ENCODE measurements around the gene PDCL2.
"Not testable (repeated sequence)": the region's sequence is repeated elsewhere in the genome, so short reads cannot be mapped to it uniquely, and the experiment has no call there.

The PDCL2 gene

GRCh38 chr4:55598641-55599040 is 6.6 kb upstream of the PDCL2 start:
- in situ Hi-C loops (cut with MboI; ENCODE audit: low sequenced_read_pairs), result no loop called here

GRCh38 chr4:55588160-55588559 is 3.9 kb downstream of the PDCL2 start:
- in situ Hi-C loops (cut with MboI; ENCODE audit: low sequenced_read_pairs), result no loop called here

GRCh38 chr4:55582773-55583172 is 9.3 kb downstream of the PDCL2 start:
- in situ Hi-C loops (cut with MboI; ENCODE audit: low sequenced_read_pairs), result not testable (repeated sequence)

GRCh38 chr4:55578341-55579010 is 13.6 kb downstream of the PDCL2 start:
- in situ Hi-C loops (cut with MboI; ENCODE audit: low sequenced_read_pairs), result no loop called here

- in situ Hi-C loops (cut with MboI; ENCODE audit: low sequenced_read_pairs), result no loop called here
Measured at GRCh38 chr4:55575513-55575912, 16.5 kb downstream of the PDCL2 start.

GRCh38 chr4:55574252-55574651 is 17.8 kb downstream of the PDCL2 start:
- in situ Hi-C loops (cut with MboI; ENCODE audit: low sequenced_read_pairs), result no loop called here

GRCh38 chr4:55571806-55572205 is 20.2 kb downstream of the PDCL2 start:
- in situ Hi-C loops (cut with MboI; ENCODE audit: low sequenced_read_pairs), result no loop called here

GRCh38 chr4:55568905-55569504 is 23.0 kb downstream of the PDCL2 start:
- in situ Hi-C loops (cut with MboI; ENCODE audit: low sequenced_read_pairs), result no loop called here

- in situ Hi-C loops (cut with MboI; ENCODE audit: low sequenced_read_pairs), result no loop called here
Measured at GRCh38 chr4:55561889-55562288, 30.2 kb downstream of the PDCL2 start.

GRCh38 chr4:55560096-55560495 is 31.9 kb downstream of the PDCL2 start:
- in situ Hi-C loops (cut with MboI; ENCODE audit: low sequenced_read_pairs), result no loop called here

GRCh38 chr4:55554453-55555030 is 37.5 kb downstream of the PDCL2 start:
- in situ Hi-C loops (cut with MboI; ENCODE audit: low sequenced_read_pairs), result no loop called here

GRCh38 chr4:55553441-55554201 is 38.4 kb downstream of the PDCL2 start:
- in situ Hi-C loops (cut with MboI; ENCODE audit: low sequenced_read_pairs), result no loop called here

- in situ Hi-C loops (cut with MboI; ENCODE audit: low sequenced_read_pairs), result not testable (repeated sequence)
Measured at GRCh38 chr4:55551964-55552363, 40.1 kb downstream of the PDCL2 start.

- in situ Hi-C loops (cut with MboI; ENCODE audit: low sequenced_read_pairs), result no loop called here
Measured at GRCh38 chr4:55549888-55550287, 42.2 kb downstream of the PDCL2 start.

GRCh38 chr4:55547918-55548317 is 44.1 kb downstream of the PDCL2 start:
- in situ Hi-C loops (cut with MboI; ENCODE audit: low sequenced_read_pairs), result no loop called here

GRCh38 chr4:55547466-55547770 is 44.6 kb downstream of the PDCL2 start:
- in situ Hi-C loops (cut with MboI; ENCODE audit: low sequenced_read_pairs), result no loop called here

- in situ Hi-C loops (cut with MboI; ENCODE audit: low sequenced_read_pairs), result no loop called here
Measured at GRCh38 chr4:55546756-55547465, 45.1 kb downstream of the PDCL2 start, which contains the start of gene CLOCK. Gene CLOCK (minus strand): TSS chr4:55546909. CDS start chr4:55482785, 64,124 bp downstream.

GRCh38 chr4:55546506-55546755 is 45.6 kb downstream of the PDCL2 start:
- in situ Hi-C loops (cut with MboI; ENCODE audit: low sequenced_read_pairs), result no loop called here

- in situ Hi-C loops (cut with MboI; ENCODE audit: low sequenced_read_pairs), result no loop called here
Measured at GRCh38 chr4:55545641-55546505, 46.2 kb downstream of the PDCL2 start.

GRCh38 chr4:55545151-55545550 is 46.9 kb downstream of the PDCL2 start:
- in situ Hi-C loops (cut with MboI; ENCODE audit: low sequenced_read_pairs), result no loop called here

- in situ Hi-C loops (cut with MboI; ENCODE audit: low sequenced_read_pairs), result no loop called here
Measured at GRCh38 chr4:55543858-55544257, 48.2 kb downstream of the PDCL2 start.
